Panc1 (cell line): ENCODE data around the gene MAST4. TPM values are rescaled to one million over a fixed set of nuclear protein-coding genes. Genes with fewer than 3 reads are reported as not detected.

Experiments
- ATAC-seq: fragments of 200-7000 bp; cut with Tn5 transposase; 2 replicates; pipeline ENCODE4 v1.9.1; 2020; ENCODE audit warnings: mild to moderate bottlenecking, moderate library complexity
- BruUV-seq: library from RNA; stranded (reverse); fragments of 400-500 nt; replicated peaks from 2 replicates; lab custom pipeline; 2021; lab: Mats Ljungman, UMichigan
- CTCF ChIA-PET: fragments of 300-600 bp; sonication (Branson Sonifier 250); formaldehyde crosslinking; loops from one replicate; lab custom pipeline; 2022; ENCODE audit warnings: antibody characterized with exemption; lab: Charles Lee
- POLR2A ChIA-PET: fragments of 300-600 bp; sonication (Branson Sonifier 250); formaldehyde crosslinking; loops from one replicate; lab custom pipeline; 2022; ENCODE audit warnings: antibody characterized with exemption; lab: Charles Lee
- DNase-seq: peaks from one replicate; pipeline ENCODE4 v3.0.0-alpha.2; 2010; ENCODE audit warnings: low read depth, low spot score
- H3K27ac ChIP-seq: 2 replicates; pipeline ENCODE4 v1.5.1; 2011; ENCODE audit warnings: mild to moderate bottlenecking, low read length, inconsistent platforms
- H3K27me3 ChIP-seq: fragments of 200-500 bp; sonication (Bioruptor generic); 2 replicates; pipeline ENCODE4 v1.6.0; 2014; ENCODE audit warnings: low read length, inconsistent platforms; ENCODE audit not compliant: control insufficient read depth, insufficient read depth
- H3K36me3 ChIP-seq: fragments of 200-500 bp; sonication (Bioruptor generic); 2 replicates; pipeline ENCODE4 v1.5.1; 2014; ENCODE audit warnings: inconsistent platforms, mild to moderate bottlenecking, low read length, moderate library complexity; ENCODE audit not compliant: control insufficient read depth, insufficient read depth
- H3K4me1 ChIP-seq: 2 replicates; pipeline ENCODE4 v1.5.1; 2011; ENCODE audit warnings: inconsistent platforms, mild to moderate bottlenecking, low read length, moderate library complexity; ENCODE audit not compliant: control insufficient read depth, insufficient read depth
- H3K4me3 ChIP-seq, 2 experiments: 2 replicates each; pipeline ENCODE4 v1.5.1; 2011 to 2012; ENCODE audit warnings: low read depth in 2 of 2, low read length in 2 of 2, mild to moderate bottlenecking in 2 of 2, inconsistent platforms in 1 of 2, moderate library complexity in 1 of 2
- H3K9me3 ChIP-seq: fragments of 200-500 bp; sonication (Bioruptor generic); 2 replicates; pipeline ENCODE4 v1.5.1; 2014; ENCODE audit warnings: low read depth, mild to moderate bottlenecking, inconsistent platforms, low read length, moderate library complexity; ENCODE audit not compliant: control insufficient read depth, insufficient read depth
- CTCF ChIP-seq: fragments of 450-650 bp; IDR thresholded peaks from 2 replicates; pipeline ENCODE4 v1.5.1; 2017; ENCODE audit warnings: mild to moderate bottlenecking
- POLR2AphosphoS5 ChIP-seq: IDR thresholded peaks from 2 replicates; pipeline ENCODE4 v1.6.1; 2012; ENCODE audit warnings: mild to moderate bottlenecking, low read depth, low read length, moderate library complexity
- REST ChIP-seq, 2 experiments: IDR thresholded peaks; 2 replicates each; pipeline ENCODE4 v1.6.1; 2011 to 2012; ENCODE audit warnings: low read depth in 2 of 2, control low read depth in 1 of 2, low read length in 1 of 2, mild to moderate bottlenecking in 1 of 2, moderate library complexity in 1 of 2; ENCODE audit not compliant: insufficient read depth in 1 of 2
- SIN3A ChIP-seq: IDR thresholded peaks from 2 replicates; pipeline ENCODE4 v1.6.1; 2012; ENCODE audit warnings: low read depth, mild to moderate bottlenecking, low read length, moderate library complexity, borderline replicate concordance; ENCODE audit not compliant: insufficient read depth
- TCF7L2 ChIP-seq: IDR thresholded peaks from 2 replicates; pipeline ENCODE4 v1.6.1; 2011; ENCODE audit warnings: mild to moderate bottlenecking, low read depth, low read length, inconsistent platforms
- in situ Hi-C: cut with HindIII; loops from 2 replicates; pipeline ENCODE4 v1.10.0; 2016; ENCODE audit warnings: low sequenced_read_pairs, low pct_unique_long_range_greater_than_20kb
- intact Hi-C: fragments of 100-400 bp; cut with micrococcal nuclease; formaldehyde crosslinking; loops from one replicate; pipeline ENCODE4 v1.10.0; 2022; ENCODE audit not compliant: unreplicated experiment
- total RNA-seq: library from RNA; stranded (reverse); gene quantifications from one replicate; pipeline ENCODE4 v1.2.1, GENCODE V29; 2021; ENCODE audit not compliant: unreplicated experiment

The MAST4 gene
- total RNA-seq, 1 experiment from 2014 or later = 1.8 TPM

GRCh38 chr5:66615136-66615535 lies 18.9 kb downstream of the MAST4 start:
- Histone ChIP-seq H3K4me3 (no peak overlapping the region), H3K4me1 (no peaks in the 10 kb centered on the region; the same call in 1 of the 2 replicates), H3K27ac (no peak overlapping the region), H3K36me3 (no peaks in the 10 kb centered on the region), H3K27me3 (peaks cover 4% of the 10 kb centered on the region), H3K9me3 (no peaks in the 10 kb centered on the region)
- ChIA-PET POLR2A (no interaction called here), CTCF (no interaction called here)
- DNase-seq (no peak), ATAC-seq (no peak)
- TF ChIP-seq TCF7L2 = no peak
- no peak for TF ChIP-seq POLR2AphosphoS5
- no peak for TF ChIP-seq CTCF
- no peak for TF ChIP-seq REST (IDR thresholded peaks at IDR 0.05; ENCODE audit: insufficient read depth in 1 of 2, low read depth in 2 of 2, low read length in 1 of 2)
- TF ChIP-seq SIN3A = no peak
- no TSS peak for BruUV-seq
- intact Hi-C loops (no loop called here), in situ Hi-C loops (no loop called here)

GRCh38 chr5:66615894-66616293 lies 19.7 kb downstream of the MAST4 start:
- no TSS peak for BruUV-seq

More at GRCh38 chr5:66615894-66616293, 19.7 kb downstream of the MAST4 start:
- ChIA-PET CTCF (no interaction called here), POLR2A (no interaction called here)
- Histone ChIP-seq H3K27ac (no peak overlapping the region), H3K36me3 (no peaks in the 10 kb centered on the region), H3K27me3 (peaks cover 7% of the 10 kb centered on the region), H3K4me1 (no peaks in the 10 kb centered on the region; the same call in 1 of the 2 replicates), H3K9me3 (no peaks in the 10 kb centered on the region), H3K4me3 (no peak overlapping the region)
- intact Hi-C loops (no loop called here), in situ Hi-C loops (no loop called here)
- ATAC-seq = no peak
- no peak for DNase-seq
- TF ChIP-seq SIN3A (no peak), REST (IDR thresholded peaks at IDR 0.05; ENCODE audit: insufficient read depth in 1 of 2, low read depth in 2 of 2, low read length in 1 of 2) (no peak), CTCF (no peak), POLR2AphosphoS5 (no peak), TCF7L2 (no peak)
